Ishikawa (cell line): ENCODE measurements around the gene SCGB1A1.
A peak's percentile ranks its signal among the peaks of the same experiment; 100 is the strongest.

ENCODE experiments used
- CEBPB ChIP-seq: IDR thresholded peaks from 2 replicates; pipeline ENCODE4 v1.6.1; 2012
- CREB1 ChIP-seq: IDR thresholded peaks from 2 replicates; pipeline ENCODE4 v1.6.1; 2012; ENCODE audit warnings: low read depth
- EGR1 ChIP-seq: IDR thresholded peaks from 2 replicates; pipeline ENCODE4 v1.6.1; 2012
- EP300 ChIP-seq: IDR thresholded peaks from 2 replicates; pipeline ENCODE4 v1.6.1; 2012; ENCODE audit warnings: borderline replicate concordance
- FOXM1 ChIP-seq: IDR thresholded peaks from 2 replicates; pipeline ENCODE4 v1.6.1; 2012; ENCODE audit warnings: low read depth, borderline replicate concordance
- NFIC ChIP-seq: IDR thresholded peaks from 2 replicates; pipeline ENCODE4 v1.6.1; 2012
- RAD21 ChIP-seq: IDR thresholded peaks from 2 replicates; pipeline ENCODE4 v1.6.1; 2012; ENCODE audit warnings: low read depth
- REST ChIP-seq: IDR thresholded peaks from 2 replicates; pipeline ENCODE4 v1.6.1; 2012; ENCODE audit warnings: low read depth, mild to moderate bottlenecking
- TAF1 ChIP-seq: IDR thresholded peaks from 2 replicates; pipeline ENCODE4 v1.6.1; 2012; ENCODE audit warnings: low read depth, mild to moderate bottlenecking
- TCF12 ChIP-seq: IDR thresholded peaks from 2 replicates; pipeline ENCODE4 v1.6.1; 2012; ENCODE audit warnings: low read depth
- TEAD4 ChIP-seq: IDR thresholded peaks from 2 replicates; pipeline ENCODE4 v1.6.1; 2012
- USF1 ChIP-seq: IDR thresholded peaks from 2 replicates; pipeline ENCODE4 v1.6.1; 2012
- YY1 ChIP-seq: IDR thresholded peaks from 2 replicates; pipeline ENCODE4 v1.6.1; 2012; ENCODE audit warnings: low read depth
- ZBTB7A ChIP-seq: IDR thresholded peaks from 2 replicates; pipeline ENCODE4 v1.6.1; 2012; ENCODE audit warnings: low read depth
- TF ChIP-seq, protein P1 (sequence below): IDR thresholded peaks from 2 replicates; pipeline ENCODE4 v1.6.1; 2012

The SCGB1A1 gene

GRCh38 chr11:62464655-62465054, 45.8 kb downstream of the SCGB1A1 start:
- TF ChIP-seq EP300 = no peak
- TF ChIP-seq RAD21 = peak; percentile 55

DNA sequence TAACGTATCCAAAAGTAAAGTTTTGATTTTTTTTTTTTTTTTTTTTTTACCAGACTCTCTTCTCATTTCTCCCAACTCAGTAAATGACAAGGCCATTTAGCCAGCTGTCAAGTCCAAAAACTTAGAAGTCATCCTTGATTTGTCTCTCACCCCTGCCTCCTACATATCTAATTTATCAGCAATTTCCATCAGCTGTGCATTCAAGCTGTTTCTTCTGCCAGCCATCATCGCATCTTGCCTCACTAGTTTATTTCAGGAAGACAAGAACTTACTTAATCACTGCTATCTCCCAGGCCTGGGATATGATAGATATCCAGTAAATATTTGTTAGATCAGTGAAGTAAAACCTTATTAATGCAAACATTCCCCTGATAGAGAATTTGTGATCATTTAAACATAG, 47.6 kb downstream of the SCGB1A1 start:
- TF ChIP-seq EGR1 (no peak), YY1 (no peak), RAD21 (no peak), ZBTB7A (no peak), NFIC (no peak), CREB1 (no peak), CEBPB (no peak), USF1 (no peak), REST (no peak), TCF12 (no peak), TEAD4 (no peak), EP300 (no peak), TAF1 (no peak), FOXM1 (no peak)
- TF ChIP-seq, protein P1, sequence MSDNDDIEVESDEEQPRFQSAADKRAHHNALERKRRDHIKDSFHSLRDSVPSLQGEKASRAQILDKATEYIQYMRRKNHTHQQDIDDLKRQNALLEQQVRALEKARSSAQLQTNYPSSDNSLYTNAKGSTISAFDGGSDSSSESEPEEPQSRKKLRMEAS = no peak

- TF ChIP-seq ZBTB7A (no peak), USF1 (no peak), EGR1 (no peak), FOXM1 (no peak)
Measured at GRCh38 chr11:62468577-62468976, 49.7 kb downstream of the SCGB1A1 start.

GRCh38 chr11:62471603-62472002, 52.8 kb downstream of the SCGB1A1 start:
- TF ChIP-seq FOXM1 (no peak), ZBTB7A (no peak), EGR1 (no peak), TCF12 (no peak), EP300 (no peak), RAD21 (no peak), CREB1 (no peak)

DNA sequence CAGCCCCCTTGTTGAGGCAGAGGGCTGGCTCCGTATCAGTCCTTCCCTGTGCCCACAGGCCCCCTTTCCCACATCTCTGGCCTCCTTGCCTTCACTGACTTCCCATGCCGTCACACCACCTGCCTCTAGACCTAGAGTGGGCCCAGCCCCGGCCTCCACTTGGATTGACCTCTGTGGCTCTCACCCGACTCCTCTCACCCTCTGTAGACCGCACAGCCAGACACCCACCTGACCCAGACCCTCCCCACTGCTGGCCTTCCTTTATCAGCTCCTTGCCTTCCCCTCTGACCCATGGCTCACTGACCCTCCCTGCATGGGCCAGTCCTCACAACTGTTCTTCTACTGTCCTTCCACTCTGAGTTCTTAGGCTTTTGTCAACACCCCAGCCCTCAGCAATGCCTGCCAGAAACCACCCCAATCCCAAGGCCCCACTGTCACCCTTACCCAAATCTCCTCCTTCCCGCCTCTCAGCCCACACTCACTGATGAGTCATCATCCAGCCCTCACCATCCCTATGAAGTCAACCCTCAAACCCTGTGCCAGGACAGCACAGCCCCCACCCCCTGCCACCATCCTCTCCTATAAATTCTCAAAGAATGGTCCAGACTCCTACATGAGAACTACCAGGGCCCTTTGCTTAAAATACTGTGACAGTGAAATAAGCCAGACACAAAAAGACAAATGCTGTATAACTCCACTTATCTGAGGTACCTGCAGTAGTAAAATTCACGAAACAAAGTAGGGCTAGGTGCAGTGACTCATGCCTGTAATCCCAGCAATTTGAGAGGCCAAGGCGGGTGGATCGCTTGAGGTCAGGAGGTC, 53.4 kb downstream of the SCGB1A1 start:
- TF ChIP-seq TCF12 (peak; percentile 32; the same call in 1 of the 2 replicates), YY1 (no peak), FOXM1 (no peak), TAF1 (no peak), TEAD4 (peak; percentile 37; the same call in 1 of the 2 replicates), NFIC (peak; percentile 42; the same call in 1 of the 2 replicates)
- TF ChIP-seq, protein P1 = no peak; the same call in 1 of the 2 replicates
